ENCODE data around the gene BBX. TPM values are rescaled to one million over a fixed set of nuclear protein-coding genes. Genes with fewer than 3 reads are reported as not detected.

The BBX gene
- total and polyA plus RNA-seq, 2 of the 4 experiments (the other 2 are of a cell fraction), result 13.6 to 107 TPM

GRCh38 chr3:107756649-107757048 lies 233.9 kb downstream of the BBX start:
- DNase-seq (peak; percentile 64), ATAC-seq (ENCODE audit: low read depth) (peak; percentile 93)
- Histone ChIP-seq H3K4me3 (ENCODE audit: insufficient read depth, low read depth, low read length) (no peak overlapping the region), H2BK20ac (ENCODE audit: low read depth, low read length) (no peak overlapping the region), H3K14ac (replicated peaks; ENCODE audit: low read depth, low read length) (no peak overlapping the region), H3K4me1 (ENCODE audit: control insufficient read depth, insufficient read depth, low read length) (no peaks in the 10 kb centered on the region; the same call in 1 of the 2 replicates), H3K9ac (ENCODE audit: low read depth, low read length) (no peak overlapping the region), H3K27me3 (ENCODE audit: control insufficient read depth, insufficient read depth, low read length) (no peaks in the 10 kb centered on the region), H2AK5ac (ENCODE audit: low read depth, low read length) (no peak overlapping the region), H4K8ac (ENCODE audit: low read depth in 2 of 2, low read length in 2 of 2) (no peak overlapping the region), H2BK15ac (ENCODE audit: low read depth, low read length) (no peak overlapping the region), H3K56ac (ENCODE audit: extremely low read depth, insufficient read depth, low read length) (no peak overlapping the region), H3K18ac (ENCODE audit: low read depth, low read length) (no peak overlapping the region), H4K20me1 (ENCODE audit: insufficient read depth, low read length) (no peaks in the 10 kb centered on the region), H3K9me3 (ENCODE audit: control insufficient read depth, insufficient read depth, low read length) (no peaks in the 10 kb centered on the region), H4K5ac (ENCODE audit: low read depth, low read length) (no peak overlapping the region), H2AFZ (replicated peaks; ENCODE audit: low read length, poor library complexity) (no peak overlapping the region), H3K27ac (ENCODE audit: insufficient read depth, low read length) (no peak overlapping the region), H3K79me1 (ENCODE audit: low read depth in 1 of 2, low read length in 2 of 2) (no peaks in the 10 kb centered on the region), H3K4me2 (ENCODE audit: low read depth, low read length) (no peak overlapping the region), H3K4ac (ENCODE audit: low read depth, low read length) (no peak overlapping the region), H3K36me3 (ENCODE audit: control insufficient read depth, insufficient read depth, low read length) (peaks cover 1% of the 10 kb centered on the region; the same call in 1 of the 2 replicates), H2AK9ac (replicated peaks; ENCODE audit: low read depth, low read length, poor library complexity) (no peak overlapping the region), H4K91ac (ENCODE audit: insufficient read depth, low read depth, low read length) (no peak overlapping the region), H3K9me1 (ENCODE audit: insufficient read depth, low read length) (no peaks in the 10 kb centered on the region; the same call in 1 of the 2 replicates), H2BK5ac (ENCODE audit: low read depth, low read length, poor library complexity, severe bottlenecking) (no peak overlapping the region), H3K23ac (ENCODE audit: low read depth, low read length) (no peak overlapping the region), H2BK120ac (ENCODE audit: low read depth, low read length) (no peak overlapping the region)
- in situ Hi-C loops (cut with MboI; ENCODE audit: low sequenced_read_pairs) (loop anchor here (10.0 kb wide), 1 partner anchor 168 kb away; no protein-coding TSS in a partner anchor), dilution Hi-C loops (cut with HindIII; ENCODE audit: low sequenced_read_pairs, unreplicated experiment) (no loop called here), intact Hi-C loops (cut with micrococcal nuclease) (loop anchor here (10.0 kb wide), 1 partner anchor 648 kb away; no protein-coding TSS in a partner anchor)
- WGBS, 2 experiments (ENCODE audit: extremely low coverage in 2 of 2, insufficient read length in 1 of 2), result no CpG with 5 or more reads among the region's 2 CpGs
- TF ChIP-seq MXI1 (IDR thresholded peaks at IDR 0.05; ENCODE audit: borderline replicate concordance, low read depth, low read length) (no peak), RFX5 (IDR thresholded peaks at IDR 0.05; ENCODE audit: low read depth, low read length) (no peak), RCOR1 (IDR thresholded peaks at IDR 0.05; ENCODE audit: insufficient replicate concordance, low read length) (no peak)
- ChIA-PET POLR2A (ENCODE audit: unreplicated experiment) (no interaction called here), CTCF (interaction anchor here (0.6 kb wide), 1 partner anchor 521 kb away, joined by 3 read pairs; no protein-coding TSS in a partner anchor)
- no TSS peak for BruUV-seq (replicated peaks)

Data from IMR-90 (cell line).